GM23338 (cell line): ENCODE data around the gene ODAD3. TPM values are rescaled to one million over a fixed set of nuclear protein-coding genes. Genes with fewer than 3 reads are reported as not detected.
"Not testable (repeated sequence)": the region's sequence is repeated elsewhere in the genome, so short reads cannot be mapped to it uniquely, and the experiment has no call there.

ENCODE experiments used
- ATAC-seq: fragments of 200-7000 bp; cut with Tn5 transposase; 3 replicates; pipeline ENCODE4 v1.9.1; 2020
- DNase-seq: peaks from one replicate; pipeline ENCODE4 v3.0.0-alpha.2; 2015; ENCODE audit warnings: low spot score
- H2AFZ ChIP-seq: fragments of 200-600 bp; sonication (generic); 2 replicates; pipeline ENCODE4 v1.8.0; 2016; ENCODE audit warnings: antibody characterized with exemption, mild to moderate bottlenecking, moderate library complexity
- H3F3A ChIP-seq: fragments of 200-600 bp; sonication (generic); replicated peaks from 2 replicates; pipeline ENCODE4 v1.8.0; 2017; ENCODE audit warnings: antibody characterized with exemption, mixed run types, low read depth
- H3K27ac ChIP-seq: fragments of 200-600 bp; sonication (generic); 2 replicates; pipeline ENCODE4 v1.6.1; 2016; ENCODE audit warnings: low read depth
- H3K27me3 ChIP-seq: fragments of 200-600 bp; sonication (generic); 2 replicates; pipeline ENCODE4 v1.8.0; 2016; ENCODE audit warnings: mild to moderate bottlenecking, mixed run types, moderate library complexity; ENCODE audit not compliant: insufficient read depth
- H3K36me3 ChIP-seq: fragments of 200-600 bp; sonication (generic); 2 replicates; pipeline ENCODE4 v1.8.0; 2016; ENCODE audit warnings: mild to moderate bottlenecking; ENCODE audit not compliant: insufficient read depth
- H3K4me1 ChIP-seq: fragments of 200-600 bp; sonication (generic); 2 replicates; pipeline ENCODE4 v1.8.0; 2016; ENCODE audit warnings: mild to moderate bottlenecking, moderate library complexity; ENCODE audit not compliant: insufficient read depth
- H3K4me2 ChIP-seq: fragments of 200-600 bp; sonication (generic); 2 replicates; pipeline ENCODE4 v1.7.1; 2017; ENCODE audit warnings: mixed run types
- H3K4me3 ChIP-seq: fragments of 200-600 bp; sonication (generic); 2 replicates; pipeline ENCODE4 v1.6.1; 2016; ENCODE audit warnings: mixed run types
- H3K79me2 ChIP-seq: fragments of 200-600 bp; sonication (generic); replicated peaks from 2 replicates; pipeline ENCODE4 v1.8.0; 2017; ENCODE audit warnings: mild to moderate bottlenecking; ENCODE audit not compliant: insufficient read depth
- H3K9me2 ChIP-seq: fragments of 200-600 bp; sonication (generic); 2 replicates; pipeline ENCODE4 v1.8.0; 2017; ENCODE audit not compliant: insufficient read depth
- H4K20me1 ChIP-seq: fragments of 200-600 bp; sonication (generic); replicated peaks from 2 replicates; pipeline ENCODE4 v1.8.0; 2017; ENCODE audit warnings: mild to moderate bottlenecking; ENCODE audit not compliant: insufficient read depth
- H3K27ac Mint-ChIP-seq: 2 replicates; pipeline ENCODE4 v1.8.0; 2020; ENCODE audit warnings: inconsistent platforms, mild to moderate bottlenecking, moderate library complexity, mixed read lengths
- H3K27me3 Mint-ChIP-seq: 3 replicates; pipeline ENCODE4 v1.8.0; 2022; ENCODE audit warnings: low read depth, mild to moderate bottlenecking, moderate library complexity, mixed read lengths, inconsistent platforms; ENCODE audit not compliant: insufficient read depth, poor library complexity
- H3K36me3 Mint-ChIP-seq: 3 replicates; pipeline ENCODE4 v1.8.0; 2021; ENCODE audit warnings: low read depth, mild to moderate bottlenecking, inconsistent platforms, moderate library complexity, mixed read lengths
- H3K4me1 Mint-ChIP-seq: 3 replicates; pipeline ENCODE4 v1.8.0; 2020; ENCODE audit warnings: mild to moderate bottlenecking, inconsistent platforms, mixed read lengths
- H3K4me3 Mint-ChIP-seq: 3 replicates; pipeline ENCODE4 v1.8.0; 2021; ENCODE audit warnings: moderate library complexity, mild to moderate bottlenecking, inconsistent platforms, mixed read lengths
- H3K9me3 Mint-ChIP-seq: 3 replicates; pipeline ENCODE4 v1.8.0; 2020; ENCODE audit warnings: moderate library complexity, mild to moderate bottlenecking, inconsistent platforms, mixed read lengths
- EZH2 ChIP-seq: fragments of 200-600 bp; sonication (generic); IDR thresholded peaks from one replicate; pipeline ENCODE4 v1.8.0; 2017; ENCODE audit warnings: antibody characterized with exemption, mild to moderate bottlenecking, low read depth; ENCODE audit not compliant: unreplicated experiment
- EZH2phosphoT487 ChIP-seq: fragments of 200-600 bp; sonication (generic); IDR thresholded peaks from one replicate; pipeline ENCODE4 v1.8.1; 2018; ENCODE audit warnings: antibody characterized with exemption; ENCODE audit not compliant: unreplicated experiment
- JUNB ChIP-seq: IDR thresholded peaks from one replicate; pipeline ENCODE4 v1.6.1; 2016; ENCODE audit warnings: antibody characterized with exemption; ENCODE audit not compliant: unreplicated experiment
- NANOG ChIP-seq: IDR thresholded peaks from 2 replicates; pipeline ENCODE4 v1.6.1; 2016; ENCODE audit warnings: antibody characterized with exemption, borderline replicate concordance
- POLR2AphosphoS5 ChIP-seq: IDR thresholded peaks from 2 replicates; pipeline ENCODE4 v1.6.1; 2016; ENCODE audit warnings: antibody characterized with exemption, low read depth
- STAT1 ChIP-seq: IDR thresholded peaks from one replicate; pipeline ENCODE4 v1.6.1; 2016; ENCODE audit warnings: antibody characterized with exemption; ENCODE audit not compliant: unreplicated experiment
- ZNF114 ChIP-seq: fragments of 250-450 bp; sonication (Bioruptor Pico); IDR thresholded peaks from 2 replicates; pipeline ENCODE4 v1.5.0; 2020; ENCODE audit warnings: mild to moderate bottlenecking, moderate library complexity
- ZNF331 ChIP-seq: fragments of 250-450 bp; sonication (Bioruptor Pico); IDR thresholded peaks from 2 replicates; pipeline ENCODE4 v1.5.0; 2020; ENCODE audit warnings: low read depth, mild to moderate bottlenecking, moderate library complexity
- polyA plus RNA-seq: library from polyadenylated mRNA; unstranded; fragments of >200 nt; fragmentation: Nextera tagmentation; extraction: Ambion mirVana; gene quantifications from 2 replicates; pipeline ENCODE4 v1.2.1, GENCODE V29; 2016
- total RNA-seq: library from RNA; depleted of rRNA; stranded (reverse); fragments of >200 nt; shearing (Covaris generic); gene quantifications from 2 replicates; pipeline ENCODE4 v1.2.3, GENCODE V29; 2014
- TF ChIP-seq, protein P1 (sequence below): fragments of 250-450 bp; sonication (Bioruptor Pico); IDR thresholded peaks from 2 replicates; pipeline ENCODE4 v1.5.0; 2020; ENCODE audit warnings: mild to moderate bottlenecking, moderate library complexity
- TF ChIP-seq, protein P2 (sequence below): IDR thresholded peaks from one replicate; pipeline ENCODE4 v1.6.1; 2018; ENCODE audit warnings: antibody characterized with exemption; ENCODE audit not compliant: unreplicated experiment

ODAD3 gene
- total and polyA plus RNA-seq, 2 experiments from 2014 or later = 1.5 to 6.1 TPM

DNA sequence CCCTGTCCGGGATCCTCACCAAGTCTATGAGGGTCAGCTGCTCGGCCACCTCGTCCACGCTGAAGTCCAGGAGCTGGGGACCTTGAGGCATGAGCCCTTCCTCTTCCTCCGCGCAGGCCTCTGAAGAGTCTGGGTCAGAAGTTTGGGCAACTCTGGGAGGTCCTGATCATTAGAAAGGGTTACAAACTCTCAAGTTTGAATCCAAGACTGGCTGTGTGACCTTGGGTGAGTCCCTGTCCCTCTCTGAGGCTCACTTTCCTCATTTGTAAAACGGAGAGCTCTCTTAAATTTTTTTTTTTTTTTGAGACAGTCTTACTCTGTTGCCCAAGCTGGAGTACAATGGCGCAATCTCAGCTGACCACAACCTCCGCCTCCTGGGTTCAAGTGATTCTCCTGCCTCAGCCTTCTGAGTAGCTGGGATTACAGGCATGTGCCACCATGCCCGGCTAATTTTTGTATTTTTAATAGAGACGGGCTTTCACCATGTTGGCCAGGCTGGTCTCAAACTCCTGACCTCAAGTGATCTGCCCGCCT lies 28.2 kb downstream of the ODAD3 start:
- H3K27me3 Mint-ChIP-seq, H3K27ac ChIP-seq, H3K27me3 ChIP-seq, H3K4me1 Mint-ChIP-seq, H3K9me3 Mint-ChIP-seq, H2AFZ ChIP-seq, H3K79me2 ChIP-seq, DNase-seq, ATAC-seq, H3K4me1 ChIP-seq, H3K4me3 Mint-ChIP-seq, H3K27ac Mint-ChIP-seq, H3K36me3 ChIP-seq, H3K9me2 ChIP-seq, H4K20me1 ChIP-seq, H3F3A ChIP-seq: not testable (repeated sequence)
- H3K4me2 ChIP-seq = peak overlapping the region; percentile 71
- H3K36me3 Mint-ChIP-seq = peaks cover 30% of the 10 kb centered on the region
- peak overlapping the region; percentile 44 for H3K4me3 ChIP-seq

DNA sequence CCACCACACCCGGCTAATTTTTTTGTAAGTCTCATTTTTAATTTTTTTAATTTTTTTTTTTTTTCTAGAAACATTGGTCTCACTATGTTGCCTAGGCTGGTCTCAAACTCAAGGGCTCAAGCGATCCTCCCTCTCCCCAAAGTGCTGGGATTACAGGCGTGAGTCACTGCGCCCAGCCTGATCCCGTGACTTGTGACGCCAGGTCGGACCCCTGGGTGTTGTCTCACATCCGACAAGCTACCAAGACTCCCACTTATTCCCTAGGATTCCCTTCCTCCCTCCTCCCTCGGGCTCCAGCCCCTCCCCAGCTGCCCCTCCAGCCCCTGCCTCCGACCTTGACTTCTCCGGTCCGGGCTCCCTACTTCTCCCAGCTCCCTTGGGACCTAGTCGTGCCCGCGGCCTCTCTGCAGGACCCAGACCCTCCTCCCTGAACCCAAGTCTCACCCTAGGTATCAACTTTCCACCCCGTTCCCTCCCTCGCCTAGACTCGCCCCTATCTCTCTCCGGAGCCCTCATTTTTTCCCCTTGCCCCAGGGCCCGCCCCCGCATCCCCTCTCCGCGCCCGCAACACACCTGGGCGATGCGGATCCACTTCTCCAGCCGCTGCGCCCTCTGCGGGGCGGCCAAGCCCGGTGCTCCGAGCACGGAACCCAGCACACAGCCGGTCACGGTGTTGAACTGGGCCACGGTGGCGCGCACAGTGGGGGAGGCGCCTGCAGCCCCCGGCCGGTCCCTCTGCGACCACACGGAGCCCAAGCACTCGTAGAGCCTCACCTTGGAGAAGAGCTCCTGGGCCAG lies 28.9 kb downstream of the ODAD3 start:
- ATAC-seq = peak; percentile 98
- Mint-ChIP-seq H3K36me3 (peaks cover 27% of the 10 kb centered on the region), H3K4me1 (no peaks in the 10 kb centered on the region; the same call in 2 of the 3 replicates), H3K9me3 (no peaks in the 10 kb centered on the region), H3K27me3 (peaks cover 6% of the 10 kb centered on the region), H3K4me3 (peak overlapping the region; percentile 30; the same call in 1 of the 3 replicates), H3K27ac (no peak overlapping the region)
- Histone ChIP-seq H3K4me3 (peak overlapping the region; percentile 44), H3K27me3 (no peaks in the 10 kb centered on the region), H3K4me1 (peaks cover 2% of the 10 kb centered on the region; the same call in 1 of the 2 replicates), H3K79me2 (no peaks in the 10 kb centered on the region), H2AFZ (no peak overlapping the region), H3K36me3 (no peaks in the 10 kb centered on the region; the same call in 1 of the 2 replicates), H4K20me1 (0 out of 2 replicates have a peak, but pooled peaks cover 7% of the 10 kb centered on the region), H3K4me2 (peak overlapping the region; percentile 71), H3K9me2 (no peaks in the 10 kb centered on the region), H3F3A (peaks cover 6% of the 10 kb centered on the region; the same call in 1 of the 2 replicates), H3K27ac (no peak overlapping the region)
- peak; percentile 89 for DNase-seq
- TF ChIP-seq JUNB (no peak), EZH2 (no peak), POLR2AphosphoS5 (peak; percentile 34; the same call in 1 of the 2 replicates), ZNF331 (CRISPR knock-in tag) (no peak), STAT1 (no peak), ZNF114 (CRISPR knock-in tag) (no peak), EZH2phosphoT487 (no peak), NANOG (no peak)
- TF ChIP-seq, protein P1, sequence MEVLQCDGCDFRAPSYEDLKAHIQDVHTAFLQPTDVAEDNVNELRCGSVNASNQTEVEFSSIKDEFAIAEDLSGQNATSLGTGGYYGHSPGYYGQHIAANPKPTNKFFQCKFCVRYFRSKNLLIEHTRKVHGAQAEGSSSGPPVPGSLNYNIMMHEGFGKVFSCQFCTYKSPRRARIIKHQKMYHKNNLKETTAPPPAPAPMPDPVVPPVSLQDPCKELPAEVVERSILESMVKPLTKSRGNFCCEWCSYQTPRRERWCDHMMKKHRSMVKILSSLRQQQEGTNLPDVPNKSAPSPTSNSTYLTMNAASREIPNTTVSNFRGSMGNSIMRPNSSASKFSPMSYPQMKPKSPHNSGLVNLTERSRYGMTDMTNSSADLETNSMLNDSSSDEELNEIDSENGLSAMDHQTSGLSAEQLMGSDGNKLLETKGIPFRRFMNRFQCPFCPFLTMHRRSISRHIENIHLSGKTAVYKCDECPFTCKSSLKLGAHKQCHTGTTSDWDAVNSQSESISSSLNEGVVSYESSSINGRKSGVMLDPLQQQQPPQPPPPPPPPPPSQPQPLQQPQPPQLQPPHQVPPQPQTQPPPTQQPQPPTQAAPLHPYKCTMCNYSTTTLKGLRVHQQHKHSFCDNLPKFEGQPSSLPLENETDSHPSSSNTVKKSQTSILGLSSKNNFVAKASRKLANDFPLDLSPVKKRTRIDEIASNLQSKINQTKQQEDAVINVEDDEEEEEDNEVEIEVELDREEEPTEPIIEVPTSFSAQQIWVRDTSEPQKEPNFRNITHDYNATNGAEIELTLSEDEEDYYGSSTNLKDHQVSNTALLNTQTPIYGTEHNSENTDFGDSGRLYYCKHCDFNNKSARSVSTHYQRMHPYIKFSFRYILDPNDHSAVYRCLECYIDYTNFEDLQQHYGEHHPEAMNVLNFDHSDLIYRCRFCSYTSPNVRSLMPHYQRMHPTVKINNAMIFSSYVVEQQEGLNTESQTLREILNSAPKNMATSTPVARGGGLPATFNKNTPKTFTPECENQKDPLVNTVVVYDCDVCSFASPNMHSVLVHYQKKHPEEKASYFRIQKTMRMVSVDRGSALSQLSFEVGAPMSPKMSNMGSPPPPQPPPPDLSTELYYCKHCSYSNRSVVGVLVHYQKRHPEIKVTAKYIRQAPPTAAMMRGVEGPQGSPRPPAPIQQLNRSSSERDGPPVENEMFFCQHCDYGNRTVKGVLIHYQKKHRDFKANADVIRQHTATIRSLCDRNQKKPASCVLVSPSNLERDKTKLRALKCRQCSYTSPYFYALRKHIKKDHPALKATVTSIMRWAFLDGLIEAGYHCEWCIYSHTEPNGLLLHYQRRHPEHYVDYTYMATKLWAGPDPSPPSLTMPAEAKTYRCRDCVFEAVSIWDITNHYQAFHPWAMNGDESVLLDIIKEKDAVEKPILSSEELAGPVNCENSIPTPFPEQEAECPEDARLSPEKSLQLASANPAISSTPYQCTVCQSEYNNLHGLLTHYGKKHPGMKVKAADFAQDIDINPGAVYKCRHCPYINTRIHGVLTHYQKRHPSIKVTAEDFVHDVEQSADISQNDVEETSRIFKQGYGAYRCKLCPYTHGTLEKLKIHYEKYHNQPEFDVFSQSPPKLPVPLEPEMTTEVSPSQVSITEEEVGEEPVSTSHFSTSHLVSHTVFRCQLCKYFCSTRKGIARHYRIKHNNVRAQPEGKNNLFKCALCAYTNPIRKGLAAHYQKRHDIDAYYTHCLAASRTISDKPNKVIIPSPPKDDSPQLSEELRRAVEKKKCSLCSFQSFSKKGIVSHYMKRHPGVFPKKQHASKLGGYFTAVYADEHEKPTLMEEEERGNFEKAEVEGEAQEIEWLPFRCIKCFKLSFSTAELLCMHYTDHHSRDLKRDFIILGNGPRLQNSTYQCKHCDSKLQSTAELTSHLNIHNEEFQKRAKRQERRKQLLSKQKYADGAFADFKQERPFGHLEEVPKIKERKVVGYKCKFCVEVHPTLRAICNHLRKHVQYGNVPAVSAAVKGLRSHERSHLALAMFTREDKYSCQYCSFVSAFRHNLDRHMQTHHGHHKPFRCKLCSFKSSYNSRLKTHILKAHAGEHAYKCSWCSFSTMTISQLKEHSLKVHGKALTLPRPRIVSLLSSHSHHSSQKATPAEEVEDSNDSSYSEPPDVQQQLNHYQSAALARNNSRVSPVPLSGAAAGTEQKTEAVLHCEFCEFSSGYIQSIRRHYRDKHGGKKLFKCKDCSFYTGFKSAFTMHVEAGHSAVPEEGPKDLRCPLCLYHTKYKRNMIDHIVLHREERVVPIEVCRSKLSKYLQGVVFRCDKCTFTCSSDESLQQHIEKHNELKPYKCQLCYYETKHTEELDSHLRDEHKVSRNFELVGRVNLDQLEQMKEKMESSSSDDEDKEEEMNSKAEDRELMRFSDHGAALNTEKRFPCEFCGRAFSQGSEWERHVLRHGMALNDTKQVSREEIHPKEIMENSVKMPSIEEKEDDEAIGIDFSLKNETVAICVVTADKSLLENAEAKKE (CRISPR knock-in tag) = no peak
- TF ChIP-seq, protein P2, sequence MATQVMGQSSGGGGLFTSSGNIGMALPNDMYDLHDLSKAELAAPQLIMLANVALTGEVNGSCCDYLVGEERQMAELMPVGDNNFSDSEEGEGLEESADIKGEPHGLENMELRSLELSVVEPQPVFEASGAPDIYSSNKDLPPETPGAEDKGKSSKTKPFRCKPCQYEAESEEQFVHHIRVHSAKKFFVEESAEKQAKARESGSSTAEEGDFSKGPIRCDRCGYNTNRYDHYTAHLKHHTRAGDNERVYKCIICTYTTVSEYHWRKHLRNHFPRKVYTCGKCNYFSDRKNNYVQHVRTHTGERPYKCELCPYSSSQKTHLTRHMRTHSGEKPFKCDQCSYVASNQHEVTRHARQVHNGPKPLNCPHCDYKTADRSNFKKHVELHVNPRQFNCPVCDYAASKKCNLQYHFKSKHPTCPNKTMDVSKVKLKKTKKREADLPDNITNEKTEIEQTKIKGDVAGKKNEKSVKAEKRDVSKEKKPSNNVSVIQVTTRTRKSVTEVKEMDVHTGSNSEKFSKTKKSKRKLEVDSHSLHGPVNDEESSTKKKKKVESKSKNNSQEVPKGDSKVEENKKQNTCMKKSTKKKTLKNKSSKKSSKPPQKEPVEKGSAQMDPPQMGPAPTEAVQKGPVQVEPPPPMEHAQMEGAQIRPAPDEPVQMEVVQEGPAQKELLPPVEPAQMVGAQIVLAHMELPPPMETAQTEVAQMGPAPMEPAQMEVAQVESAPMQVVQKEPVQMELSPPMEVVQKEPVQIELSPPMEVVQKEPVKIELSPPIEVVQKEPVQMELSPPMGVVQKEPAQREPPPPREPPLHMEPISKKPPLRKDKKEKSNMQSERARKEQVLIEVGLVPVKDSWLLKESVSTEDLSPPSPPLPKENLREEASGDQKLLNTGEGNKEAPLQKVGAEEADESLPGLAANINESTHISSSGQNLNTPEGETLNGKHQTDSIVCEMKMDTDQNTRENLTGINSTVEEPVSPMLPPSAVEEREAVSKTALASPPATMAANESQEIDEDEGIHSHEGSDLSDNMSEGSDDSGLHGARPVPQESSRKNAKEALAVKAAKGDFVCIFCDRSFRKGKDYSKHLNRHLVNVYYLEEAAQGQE = no peak
